NCI-H1694 (cell line): ENCODE data around the gene ACTL8.

ENCODE experiments used
- DNase-seq: peaks from one replicate; lab custom pipeline; 2025; lab: John Stamatoyannopoulos, UW

ACTL8 gene

GRCh38 chr1:17805869-17806684, 50.9 kb downstream of the ACTL8 start:
- DNase-seq: no peak

GRCh38 chr1:17808816-17809215, 53.7 kb downstream of the ACTL8 start:
- DNase-seq: no peak

GRCh38 chr1:17810668-17811067, 55.5 kb downstream of the ACTL8 start:
- DNase-seq: no peak

- no peak for DNase-seq
These were observed 61.4 kb downstream of the ACTL8 start for GRCh38 chr1:17816511-17816910.

GRCh38 chr1:17819129-17819802, 64.1 kb downstream of the ACTL8 start:
- DNase-seq: no peak

- DNase-seq: no peak
These were observed 65.1 kb downstream of the ACTL8 start for GRCh38 chr1:17820198-17820597.

- no peak for DNase-seq
These were observed 67.8 kb downstream of the ACTL8 start for GRCh38 chr1:17822741-17823426.

GRCh38 chr1:17825273-17826164, 70.4 kb downstream of the ACTL8 start:
- no peak for DNase-seq

- peak; percentile 7 for DNase-seq
These were observed 71.0 kb downstream of the ACTL8 start for GRCh38 chr1:17826165-17826488.

- DNase-seq: no peak
These were observed 73.9 kb downstream of the ACTL8 start for GRCh38 chr1:17828991-17829390.

GRCh38 chr1:17829579-17829978, 74.4 kb downstream of the ACTL8 start:
- DNase-seq: peak; percentile 52

GRCh38 chr1:17831597-17831996, 76.5 kb downstream of the ACTL8 start:
- no peak for DNase-seq

- no peak for DNase-seq
These were observed 78.7 kb downstream of the ACTL8 start for GRCh38 chr1:17833661-17834501.

- no peak for DNase-seq
These were observed 79.5 kb downstream of the ACTL8 start for GRCh38 chr1:17834561-17835100.

- no peak for DNase-seq
These were observed 82.3 kb downstream of the ACTL8 start for GRCh38 chr1:17837233-17838030.

GRCh38 chr1:17839641-17840196, 84.6 kb downstream of the ACTL8 start:
- DNase-seq: no peak

GRCh38 chr1:17841944-17842343, 86.8 kb downstream of the ACTL8 start:
- DNase-seq: no peak

GRCh38 chr1:17842686-17843085, 87.6 kb downstream of the ACTL8 start:
- no peak for DNase-seq

- DNase-seq: peak; percentile 81
These were observed 89.2 kb downstream of the ACTL8 start for GRCh38 chr1:17844185-17844826.
